Measurements from ENCODE around the gene SCN3A.

Gene SCN3A

GRCh38 chr2:165054652-165055051 lies 149.2 kb downstream of the SCN3A start:
- no peak for DNase-seq

GRCh38 chr2:165044505-165045303 lies 159.1 kb downstream of the SCN3A start:
- no peak for DNase-seq

Measured in NCI-H1694 (cell line).